ENCODE data around the gene ITPA. TPM values are rescaled to one million over a fixed set of nuclear protein-coding genes. Genes with fewer than 3 reads are reported as not detected.

ITPA gene
- total RNA-seq, 4 donors from 2014 or later = 58.3 to 81.3 (median 68.2) TPM

DNA sequence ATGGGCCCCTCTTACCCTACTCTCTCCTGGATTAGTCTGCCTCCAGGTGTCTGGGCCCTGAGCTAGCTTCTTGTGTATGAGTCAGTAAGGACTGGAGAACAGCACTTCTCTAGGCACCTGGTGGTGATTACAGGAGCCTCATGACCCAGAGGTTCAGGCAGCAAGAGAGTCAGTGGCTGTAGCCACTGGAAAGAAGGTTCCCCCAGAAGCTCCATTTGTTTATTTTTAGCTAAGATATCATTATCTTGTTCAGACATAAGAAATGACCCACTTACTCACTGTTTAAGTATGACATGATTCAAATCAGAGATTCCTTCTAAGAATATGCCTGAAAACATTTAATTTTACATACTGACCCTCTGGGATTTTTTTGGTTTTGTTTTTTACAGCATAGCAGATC, 53.3 kb downstream of the ITPA start:
- no peak overlapping the region for H3K27ac ChIP-seq
- peaks cover 20 to 29% of the 10 kb centered on the region in 2 donors for H3K36me3 ChIP-seq
- no peaks in the 10 kb centered on the region for H3K4me1 ChIP-seq
- DNase-seq = no peak
- H3K27me3 ChIP-seq = no peaks in the 10 kb centered on the region
- TF ChIP-seq POLR2A (IDR thresholded peaks at IDR 0.05) (no peak), CTCF (IDR thresholded peaks at IDR 0.05) (no peak)
- intact Hi-C loops (cut with DNase I) = no loop called here
- H3K9me3 ChIP-seq = no peaks in the 10 kb centered on the region
- no peak overlapping the region for H3K4me3 ChIP-seq (replicated peaks in 1 of 3)

DNA sequence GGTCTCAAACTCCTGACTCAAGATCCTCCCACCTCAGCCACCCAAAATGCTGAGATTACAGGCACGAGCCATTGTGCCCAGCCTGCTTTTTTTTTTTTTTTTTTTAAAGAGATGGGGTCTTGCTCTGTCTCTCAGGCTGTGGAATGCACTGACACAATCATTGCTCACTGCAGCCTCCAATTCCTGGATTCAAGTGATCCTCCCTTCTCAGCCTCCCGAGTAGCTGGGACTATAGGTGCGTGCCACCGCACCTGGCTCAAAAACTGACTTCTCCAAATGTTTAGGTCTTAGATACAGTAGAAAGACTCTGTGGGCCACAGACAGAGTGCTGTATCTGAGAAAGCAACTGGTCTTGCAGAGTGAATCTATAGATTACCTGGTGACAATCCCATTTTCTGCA, 60.8 kb downstream of the ITPA start:
- TF ChIP-seq POLR2A (IDR thresholded peaks at IDR 0.05) (no peak), CTCF (IDR thresholded peaks at IDR 0.05) (no peak)
- H3K36me3 ChIP-seq = peaks cover 10 to 31% of the 10 kb centered on the region in 2 donors
- WGBS, 2 donors = 97% methylated on average over 4 of the region's 4 CpGs
- H3K27me3 ChIP-seq = no peaks in the 10 kb centered on the region
- DNase-seq = no peak
- intact Hi-C loops (cut with DNase I) = no loop called here
- no peak overlapping the region for H3K27ac ChIP-seq
- no peaks in the 10 kb centered on the region for H3K9me3 ChIP-seq
- H3K4me3 ChIP-seq (replicated peaks in 1 of 3) = no peak overlapping the region
- no peaks in the 10 kb centered on the region for H3K4me1 ChIP-seq

GRCh38 chr20:3273371-3273770, 64.1 kb downstream of the ITPA start:
- Histone ChIP-seq H3K4me3 (replicated peaks in 1 of 3) (no peak overlapping the region), H3K4me1 (no peaks in the 10 kb centered on the region), H3K27me3 (no peaks in the 10 kb centered on the region), H3K36me3 (peaks cover 7 to 30% of the 10 kb centered on the region in 2 donors), H3K27ac (no peak overlapping the region), H3K9me3 (no peaks in the 10 kb centered on the region)
- WGBS, 2 donors = 90 to 100% methylated on average over 4 of the region's 4 CpGs
- no peak for TF ChIP-seq CTCF (IDR thresholded peaks at IDR 0.05)
- TF ChIP-seq POLR2A (IDR thresholded peaks at IDR 0.05) = no peak
- DNase-seq = no peak
- intact Hi-C loops (cut with DNase I) = no loop called here

Other genes starting within 250 kb of the ITPA start
- 1 to 10 TPM in 1 of 4 donors, not detected in 3; 1.6 TPM for gene GNRH2, start 165.9 kb upstream of the ITPA start, total RNA-seq
- gene MRPS26, start 163.4 kb upstream of the ITPA start, total RNA-seq = 100 to 1,000 TPM in 2 of 4 donors, 10 to 100 TPM in 2; 56.3 to 148 (median 86.4) TPM
- gene OXT, start 137.9 kb upstream of the ITPA start, total RNA-seq = not detected
- gene AVP, start 124.8 kb upstream of the ITPA start, total RNA-seq = not detected
- 10 to 100 TPM; 20.6 to 24.2 (median 21.3) TPM for gene FASTKD5, start 49.6 kb upstream of the ITPA start, total RNA-seq
- gene UBOX5, start 49.6 kb upstream of the ITPA start, total RNA-seq = 10 to 100 TPM in 1 of 4 donors, 1 to 10 TPM in 3; 7.0 to 12.4 (median 8.7) TPM
- 10 to 100 TPM; 27.7 to 39.1 (median 35.1) TPM for gene LZTS3, start 35.9 kb upstream of the ITPA start, total RNA-seq
- gene DDRGK1, start 4.8 kb upstream of the ITPA start, total RNA-seq = 100 to 1,000 TPM in 3 of 4 donors, 10 to 100 TPM in 1; 95.5 to 136 (median 126) TPM
- 100 to 1,000 TPM in 2 of 4 donors, 10 to 100 TPM in 2; 26.3 to 133 (median 85.8) TPM for gene SLC4A11, start 29.7 kb downstream of the ITPA start, total RNA-seq
- 10 to 100 TPM; 18.0 to 29.8 (median 22.5) TPM for gene DNAAF9, start 198.2 kb downstream of the ITPA start, total RNA-seq